Lung (tissue), 12 donors: ENCODE results near the gene ADTRP. TPM values are rescaled to one million over a fixed set of nuclear protein-coding genes. Genes with fewer than 3 reads are reported as not detected.

ENCODE experiments used
- ATAC-seq: fragments of 200-7000 bp; cut with Tn5 transposase; one replicate; pipeline ENCODE4 v1.9.1; 2020; ENCODE audit warnings: moderate number of reproducible peaks; ENCODE audit not compliant: insufficient read depth, low FRiP score
- DNase-seq, 3 donors: peaks; one replicate each; pipeline ENCODE4 v3.0.0-alpha.2; 2013 to 2017
- H3K27ac ChIP-seq, 2 donors: one replicate each; pipeline ENCODE4 v1.5.1; 2013; ENCODE audit warnings: mild to moderate bottlenecking in 2 of 2, moderate library complexity in 2 of 2, control low read depth in 1 of 2, inconsistent platforms in 1 of 2, low read depth in 1 of 2, low read length in 1 of 2
- H3K27me3 ChIP-seq, 3 donors: one replicate each; pipeline ENCODE4 v1.5.1; 2013; ENCODE audit warnings: low read length in 2 of 3; ENCODE audit not compliant: control insufficient read depth in 3 of 3, insufficient read depth in 3 of 3
- H3K36me3 ChIP-seq, 4 donors: one replicate each; pipeline ENCODE4 v1.5.1; 2013; ENCODE audit warnings: low read length in 4 of 4, mild to moderate bottlenecking in 1 of 4, moderate library complexity in 1 of 4; ENCODE audit not compliant: control insufficient read depth in 4 of 4, insufficient read depth in 4 of 4
- H3K4me1 ChIP-seq, 5 donors: one replicate each; pipeline ENCODE4 v1.5.1; 2013; ENCODE audit warnings: low read length in 5 of 5, mild to moderate bottlenecking in 2 of 5, moderate library complexity in 1 of 5; ENCODE audit not compliant: control insufficient read depth in 5 of 5, insufficient read depth in 5 of 5
- H3K4me3 ChIP-seq: one replicate; pipeline ENCODE4 v1.5.1; 2013; ENCODE audit warnings: mild to moderate bottlenecking, control low read depth, moderate library complexity
- H3K9ac ChIP-seq, 2 donors: one replicate each; pipeline ENCODE4 v1.5.1; 2013; ENCODE audit warnings: low read length in 2 of 2, control low read depth in 1 of 2; ENCODE audit not compliant: insufficient read depth in 1 of 2
- H3K9me3 ChIP-seq, 4 donors: one replicate each; pipeline ENCODE4 v1.5.1; 2013; ENCODE audit warnings: low read length in 3 of 4, mild to moderate bottlenecking in 1 of 4, moderate library complexity in 1 of 4; ENCODE audit not compliant: control insufficient read depth in 4 of 4, insufficient read depth in 3 of 4
- WGBS, 2 donors: extraction: QIAGEN DNeasy Blood & Tissue Kit; methylation state at CpG; one replicate each; pipeline ENCODE4 v1.1.7; 2013; 5-methylcytosine and 5-hydroxymethylcytosine counted together
- polyA plus RNA-seq, 2 donors: library from polyadenylated mRNA; stranded (reverse); fragments of 200-250 nt; gene quantifications; one replicate each; pipeline ENCODE4 v1.2.1, GENCODE V29; 2013
- total RNA-seq, 2 donors: library from RNA; depleted of rRNA in 1 of 2; stranded (reverse); fragments of >200 nt in 1 of 2; gene quantifications; one replicate each; pipeline ENCODE4 v1.2.1, GENCODE V29; 2014 to 2021
- TF ChIP-seq, protein P1 (sequence below): IDR thresholded peaks from 2 replicates; pipeline ENCODE4 v1.5.1; 2012; ENCODE audit warnings: mild to moderate bottlenecking; ENCODE audit errors: control extremely low read depth, extremely low read depth
- donor health status: control.
- donor health status: control.
- donor health status: Bipolar disorder and iron deficiency.
- donor health status: healthy.
- donor health status: DM: yes; HTN: yes; CAD: no.

ADTRP gene
- total and polyA plus RNA-seq, 4 donors = 3.9 to 8.0 (median 5.7) TPM

GRCh38 chr6:11761744-11762620, 16.6 kb downstream of the ADTRP start:
- H3K27me3 ChIP-seq = no peaks in the 10 kb centered on the region
- peaks cover 1 to 28% (median 8%) of the 10 kb centered on the region in 5 donors for H3K4me1 ChIP-seq
- WGBS, 2 donors = 73 to 92% methylated on average over 4 of the region's 4 CpGs
- H3K9ac ChIP-seq = no peak overlapping the region
- ATAC-seq (no peak), DNase-seq (no peak)
- H3K4me3 ChIP-seq = no peak overlapping the region
- TF ChIP-seq, protein P1, sequence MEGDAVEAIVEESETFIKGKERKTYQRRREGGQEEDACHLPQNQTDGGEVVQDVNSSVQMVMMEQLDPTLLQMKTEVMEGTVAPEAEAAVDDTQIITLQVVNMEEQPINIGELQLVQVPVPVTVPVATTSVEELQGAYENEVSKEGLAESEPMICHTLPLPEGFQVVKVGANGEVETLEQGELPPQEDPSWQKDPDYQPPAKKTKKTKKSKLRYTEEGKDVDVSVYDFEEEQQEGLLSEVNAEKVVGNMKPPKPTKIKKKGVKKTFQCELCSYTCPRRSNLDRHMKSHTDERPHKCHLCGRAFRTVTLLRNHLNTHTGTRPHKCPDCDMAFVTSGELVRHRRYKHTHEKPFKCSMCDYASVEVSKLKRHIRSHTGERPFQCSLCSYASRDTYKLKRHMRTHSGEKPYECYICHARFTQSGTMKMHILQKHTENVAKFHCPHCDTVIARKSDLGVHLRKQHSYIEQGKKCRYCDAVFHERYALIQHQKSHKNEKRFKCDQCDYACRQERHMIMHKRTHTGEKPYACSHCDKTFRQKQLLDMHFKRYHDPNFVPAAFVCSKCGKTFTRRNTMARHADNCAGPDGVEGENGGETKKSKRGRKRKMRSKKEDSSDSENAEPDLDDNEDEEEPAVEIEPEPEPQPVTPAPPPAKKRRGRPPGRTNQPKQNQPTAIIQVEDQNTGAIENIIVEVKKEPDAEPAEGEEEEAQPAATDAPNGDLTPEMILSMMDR = no peak
- H3K9me3 ChIP-seq = peaks cover 0 to 3% (median 0%) of the 10 kb centered on the region in 4 donors
- H3K27ac ChIP-seq = no peak overlapping the region
- H3K36me3 ChIP-seq = no peaks in the 10 kb centered on the region

- ATAC-seq = no peak
- H3K9ac ChIP-seq = no peak overlapping the region
- peaks cover 0 to 23% (median 4%) of the 10 kb centered on the region in 5 donors for H3K4me1 ChIP-seq
- peaks cover 0 to 3% (median 0%) of the 10 kb centered on the region in 4 donors for H3K9me3 ChIP-seq
- H3K36me3 ChIP-seq = no peaks in the 10 kb centered on the region
- WGBS, 2 donors = 46 to 56% methylated on average over 6 of the region's 6 CpGs
- H3K27me3 ChIP-seq = no peaks in the 10 kb centered on the region
- H3K4me3 ChIP-seq = no peak overlapping the region
- DNase-seq = no peak
- TF ChIP-seq, protein P1 = no peak
- no peak overlapping the region for H3K27ac ChIP-seq
Measured at GRCh38 chr6:11760015-11760473, 18.6 kb downstream of the ADTRP start.

DNA sequence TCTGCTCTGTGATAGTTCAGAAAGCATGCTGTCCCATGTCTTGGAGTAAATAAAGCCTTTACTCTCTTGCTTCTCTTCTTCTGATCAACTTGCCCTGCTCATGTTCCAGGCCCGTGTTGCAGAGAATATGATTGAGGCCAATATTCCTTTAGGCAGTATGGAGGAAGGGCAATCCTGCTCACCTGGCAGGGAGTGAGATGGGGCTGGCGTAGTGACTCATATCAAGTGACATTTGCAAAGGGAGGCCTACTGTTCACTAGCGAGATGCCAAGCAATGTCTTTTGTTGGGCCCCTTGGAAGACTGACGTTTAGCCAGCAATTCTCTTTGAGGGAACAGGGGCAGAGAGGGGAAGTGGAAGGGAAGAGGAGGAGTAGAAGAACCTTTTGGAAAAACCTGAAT, 19.7 kb downstream of the ADTRP start:
- H3K9me3 ChIP-seq = peaks cover 0 to 3% (median 0%) of the 10 kb centered on the region in 4 donors
- no peak for ATAC-seq

More for the DNA sequence above, 19.7 kb downstream of the ADTRP start:
- Histone ChIP-seq H3K36me3 (no peaks in the 10 kb centered on the region), H3K4me1 (peaks cover 0 to 20% (median 4%) of the 10 kb centered on the region in 5 donors), H3K27ac (no peak overlapping the region), H3K4me3 (no peak overlapping the region), H3K9ac (no peak overlapping the region), H3K27me3 (no peaks in the 10 kb centered on the region)
- WGBS, 2 donors = 83 to 85% methylated on average over 4 of the region's 4 CpGs
- TF ChIP-seq, protein P1 = no peak
- DNase-seq = no peak
